ENCODE measurements around the gene ITGA2.
A peak's percentile ranks its signal among the peaks of the same experiment; 100 is the strongest.

Gene ITGA2

GRCh38 chr5:53118879-53119278, 129.7 kb downstream of the ITGA2 start:
- TF ChIP-seq CTCF (IDR thresholded peaks at IDR 0.05), result no peak

- no peak for TF ChIP-seq CTCF (IDR thresholded peaks at IDR 0.05)
These were observed 131.0 kb downstream of the ITGA2 start for GRCh38 chr5:53120165-53120564.

GRCh38 chr5:53123702-53124101, 134.6 kb downstream of the ITGA2 start:
- TF ChIP-seq CTCF (IDR thresholded peaks at IDR 0.05), result peak; percentile 37; the same call in 1 of the 2 replicates

- no peak for TF ChIP-seq CTCF (IDR thresholded peaks at IDR 0.05)
These were observed 137.4 kb downstream of the ITGA2 start for GRCh38 chr5:53126521-53126920.

- no peak for TF ChIP-seq CTCF (IDR thresholded peaks at IDR 0.05)
These were observed 138.0 kb downstream of the ITGA2 start for GRCh38 chr5:53127107-53127506.

GRCh38 chr5:53128481-53128880, 139.3 kb downstream of the ITGA2 start:
- TF ChIP-seq CTCF (IDR thresholded peaks at IDR 0.05), result no peak

- no peak for TF ChIP-seq CTCF (IDR thresholded peaks at IDR 0.05)
These were observed 141.1 kb downstream of the ITGA2 start for GRCh38 chr5:53130266-53130665.

GRCh38 chr5:53133020-53133419, 143.9 kb downstream of the ITGA2 start:
- TF ChIP-seq CTCF (IDR thresholded peaks at IDR 0.05), result no peak
